ENCODE measurements around the gene TYW3.

Gene TYW3

GRCh38 chr1:74732960-74733603 is at the start of gene TYW3, which contains the start of gene CRYZ:
Gene TYW3, plus strand, starts transcription at chr1:74733152. Its CDS starts 93 bp downstream, at chr1:74733245.
Gene CRYZ, minus strand, starts transcription at chr1:74733050. Its CDS starts 8,229 bp downstream, at chr1:74724821.
- peak; percentile 84 for DNase-seq (ENCODE audit: low spot score)

GRCh38 chr1:74683656-74684055 is 49.3 kb upstream of the TYW3 start:
- DNase-seq (ENCODE audit: low spot score): no peak

GRCh38 chr1:74684301-74684700 is 48.7 kb upstream of the TYW3 start:
- no peak for DNase-seq (ENCODE audit: low spot score)

GRCh38 chr1:74686928-74687327 is 46.0 kb upstream of the TYW3 start:
- DNase-seq (ENCODE audit: low spot score): no peak

- peak; percentile 48 for DNase-seq (ENCODE audit: low spot score)
These were observed 43.2 kb upstream of the TYW3 start for GRCh38 chr1:74689621-74690363.

- DNase-seq (ENCODE audit: low spot score): no peak
These were observed 42.6 kb upstream of the TYW3 start for GRCh38 chr1:74690364-74690696.

- no peak for DNase-seq (ENCODE audit: low spot score)
These were observed 42.0 kb upstream of the TYW3 start for GRCh38 chr1:74690909-74691308.

GRCh38 chr1:74693473-74693872 is 39.5 kb upstream of the TYW3 start:
- DNase-seq (ENCODE audit: low spot score): no peak

- DNase-seq (ENCODE audit: low spot score): no peak
These were observed 35.1 kb upstream of the TYW3 start for GRCh38 chr1:74697832-74698231.

GRCh38 chr1:74699331-74699730 is 33.6 kb upstream of the TYW3 start:
- no peak for DNase-seq (ENCODE audit: low spot score)

GRCh38 chr1:74703386-74704182 is 29.4 kb upstream of the TYW3 start:
- no peak for DNase-seq (ENCODE audit: low spot score)

GRCh38 chr1:74712881-74713280 is 20.1 kb upstream of the TYW3 start:
- no peak for DNase-seq (ENCODE audit: low spot score)

- DNase-seq (ENCODE audit: low spot score): no peak
These were observed 19.1 kb upstream of the TYW3 start for GRCh38 chr1:74713849-74714248.

- DNase-seq (ENCODE audit: low spot score): no peak
These were observed 18.3 kb upstream of the TYW3 start for GRCh38 chr1:74714429-74715235.

- no peak for DNase-seq (ENCODE audit: low spot score)
These were observed 17.8 kb upstream of the TYW3 start for GRCh38 chr1:74715236-74715502.

GRCh38 chr1:74715806-74716205 is 17.1 kb upstream of the TYW3 start:
- no peak for DNase-seq (ENCODE audit: low spot score)

- DNase-seq (ENCODE audit: low spot score): no peak
These were observed 16.1 kb upstream of the TYW3 start for GRCh38 chr1:74716822-74717221.

- DNase-seq (ENCODE audit: low spot score): no peak
These were observed 15.3 kb upstream of the TYW3 start for GRCh38 chr1:74717626-74718025.

- DNase-seq (ENCODE audit: low spot score): no peak
These were observed 6.9 kb upstream of the TYW3 start for GRCh38 chr1:74726063-74726462.

GRCh38 chr1:74728736-74729135 is 4.2 kb upstream of the TYW3 start:
- no peak for DNase-seq (ENCODE audit: low spot score)

GRCh38 chr1:74729741-74730478 is 3.0 kb upstream of the TYW3 start:
- DNase-seq (ENCODE audit: low spot score): peak; percentile 63
